Activated gamma-delta T cell treated with anti-CD3 and anti-CD28 coated beads, Interleukin-2, amount 50 U/mL, for 16 hours (primary cell): ENCODE measurements around the gene LTBP1.

Source experiments
- DNase-seq: peaks from one replicate; pipeline ENCODE4 v3.0.0-alpha.2; 2020; ENCODE audit warnings: low read depth

Gene LTBP1

DNA sequence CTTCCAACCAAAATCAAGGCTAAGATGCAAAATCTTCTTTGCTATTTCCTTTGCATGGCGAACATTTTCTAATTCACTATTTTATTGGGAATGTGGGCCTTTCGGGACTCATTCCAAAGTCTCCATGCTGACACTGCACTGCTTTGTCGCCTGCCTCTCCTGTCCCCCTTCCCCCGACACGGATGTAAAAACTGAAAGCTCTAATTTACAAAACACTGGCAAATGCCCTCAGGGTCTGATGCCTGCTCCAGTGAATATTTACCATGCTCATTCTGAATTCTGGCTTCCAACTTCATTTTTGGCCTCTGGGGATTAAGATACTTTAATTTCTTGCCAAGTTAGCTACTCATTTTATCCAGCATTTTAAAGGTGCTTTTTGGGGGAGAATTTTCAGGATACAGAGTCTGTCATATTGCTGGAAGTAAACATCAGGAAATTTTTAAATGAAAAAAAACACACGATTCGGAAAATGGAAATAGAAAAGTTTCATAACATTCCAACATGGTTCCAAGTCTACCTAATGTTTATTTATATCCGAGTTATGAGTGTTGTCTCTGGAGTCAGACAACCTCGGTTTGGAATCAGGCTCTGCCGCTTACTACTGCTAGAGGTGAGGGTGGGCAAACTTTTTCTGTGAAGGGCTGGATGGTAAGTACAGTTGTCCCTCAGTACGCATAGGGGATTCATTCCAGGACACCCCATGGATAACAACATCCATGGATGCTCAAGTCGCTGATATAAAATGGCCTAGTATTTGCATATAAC, 14.6 kb upstream of the LTBP1 start:
- no peak for DNase-seq

GRCh38 chr2:32932825-32933755, 13.7 kb upstream of the LTBP1 start:
- DNase-seq: no peak

DNA sequence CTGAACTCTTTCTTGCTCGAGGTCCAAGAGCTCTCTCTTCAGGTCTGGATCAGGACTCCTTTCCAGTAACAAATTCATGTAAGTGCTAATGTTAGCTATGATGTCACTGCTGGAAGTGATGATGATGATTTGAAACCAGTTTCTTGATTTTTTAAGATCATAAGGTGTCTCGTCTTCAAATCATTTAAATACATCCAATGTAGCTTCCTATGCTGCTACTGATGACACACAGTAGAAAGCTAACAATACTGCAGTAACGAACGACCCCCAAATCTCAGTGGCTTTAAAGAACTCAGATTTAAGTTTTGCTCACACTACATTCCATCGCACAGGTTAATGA, 13.0 kb upstream of the LTBP1 start:
- no peak for DNase-seq

DNA sequence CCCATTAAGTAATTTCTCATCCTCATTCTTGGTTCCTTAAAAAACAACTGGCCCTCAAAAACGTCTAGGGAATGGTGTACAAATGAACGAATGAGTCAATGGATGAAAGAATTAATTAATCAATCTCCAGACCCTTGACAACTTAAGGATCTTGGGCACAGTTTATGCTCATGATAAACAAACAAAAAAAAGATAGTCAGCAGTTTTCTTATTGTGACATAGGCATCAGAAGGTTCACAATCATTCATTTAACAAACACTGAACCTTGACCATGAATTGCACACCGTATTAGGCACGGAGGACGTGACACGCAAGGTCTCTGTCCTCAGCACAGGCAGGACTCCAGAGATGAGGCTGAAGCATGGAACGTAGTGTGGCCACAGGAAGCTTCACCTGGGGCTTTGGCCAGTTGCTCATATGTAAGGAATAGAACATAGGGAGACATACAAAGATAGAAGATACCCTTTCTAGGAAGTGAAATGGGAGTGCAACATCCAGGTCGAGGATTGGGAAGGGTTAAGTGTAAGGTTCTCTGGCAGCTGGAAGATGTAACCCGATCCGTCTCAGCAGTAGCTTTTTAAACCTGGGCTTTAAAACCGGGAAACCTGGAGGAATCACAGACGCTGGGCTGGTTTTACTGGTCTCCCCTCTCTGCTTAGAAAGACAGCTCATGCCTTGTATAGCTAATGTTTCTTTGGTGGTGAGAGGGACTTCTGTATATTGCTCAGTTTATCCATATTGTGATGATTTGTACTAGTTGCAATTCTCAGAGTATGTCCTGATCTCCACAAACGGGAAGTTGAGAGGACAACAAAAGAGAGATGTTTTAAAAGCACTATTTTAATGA, 8.9 kb upstream of the LTBP1 start:
- DNase-seq: no peak

DNA sequence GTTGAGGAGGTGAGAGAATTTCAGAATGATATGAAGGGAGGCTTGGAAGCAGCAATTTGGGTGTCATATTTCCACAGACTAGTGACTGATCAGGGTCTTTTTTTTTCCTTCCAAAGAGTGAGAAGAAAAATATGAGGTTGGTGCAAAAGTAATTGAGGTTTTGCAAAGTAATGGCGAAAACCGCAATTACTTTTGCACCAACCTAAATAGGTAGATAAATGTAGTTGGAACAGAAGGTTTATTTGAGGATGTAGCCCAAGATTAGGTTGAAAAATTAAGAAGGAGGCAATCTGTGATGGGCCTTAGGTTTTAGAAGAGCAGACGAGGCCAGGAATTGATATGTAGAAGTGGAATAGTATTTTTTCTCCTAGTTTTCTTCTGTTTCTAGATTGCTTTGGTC, 7.8 kb upstream of the LTBP1 start:
- no peak for DNase-seq

- DNase-seq: no peak
Measured at GRCh38 chr2:32940316-32940997, 6.3 kb upstream of the LTBP1 start.

GRCh38 chr2:32941944-32942690, 4.6 kb upstream of the LTBP1 start:
- no peak for DNase-seq

GRCh38 chr2:32942793-32943485, 3.8 kb upstream of the LTBP1 start:
- DNase-seq: no peak

GRCh38 chr2:32945286-32945685, 1.5 kb upstream of the LTBP1 start:
- no peak for DNase-seq

- DNase-seq: no peak
Measured at GRCh38 chr2:32947076-32947483, 327 bp downstream of the LTBP1 start.

GRCh38 chr2:32947484-32948143, 861 bp downstream of the LTBP1 start:
- no peak for DNase-seq

GRCh38 chr2:32948266-32948665, 1.5 kb downstream of the LTBP1 start:
- no peak for DNase-seq

DNA sequence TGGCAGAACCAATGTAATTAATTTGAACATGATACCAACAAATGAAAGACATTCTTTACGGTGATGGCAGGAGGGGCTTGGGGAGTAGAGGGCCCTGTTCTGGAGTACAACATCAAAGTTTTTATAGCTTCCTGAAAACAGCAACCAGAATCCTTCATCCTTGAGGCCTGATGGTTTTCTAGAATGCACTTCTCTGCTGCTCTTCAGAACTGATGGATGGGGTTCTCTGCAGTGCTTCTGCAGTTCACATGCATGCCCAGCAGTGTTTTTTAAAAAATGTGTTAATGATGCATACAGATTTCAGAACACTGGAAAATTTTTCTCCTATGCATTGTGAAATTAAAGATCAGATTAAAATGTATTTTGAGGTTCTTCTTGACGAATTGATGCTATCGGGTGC, 2.5 kb downstream of the LTBP1 start:
- no peak for DNase-seq

DNA sequence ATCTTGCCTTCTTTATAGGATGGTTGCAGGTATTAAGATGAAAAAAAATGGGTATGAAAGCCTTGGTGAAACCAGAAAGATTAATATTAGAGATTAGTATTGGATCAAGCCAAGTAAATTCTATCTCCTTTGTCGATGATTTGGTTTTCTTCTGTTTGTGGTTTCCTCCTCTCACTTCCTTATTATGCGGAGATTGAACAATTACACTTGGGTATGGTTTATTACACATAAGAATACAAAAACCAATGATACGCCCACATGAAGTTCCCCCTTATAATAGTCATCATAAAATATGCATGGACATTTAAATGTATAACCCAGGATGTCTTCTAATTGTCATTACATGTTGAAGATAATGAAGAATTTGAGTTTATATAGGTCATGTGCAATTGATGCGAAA, 4.9 kb downstream of the LTBP1 start:
- DNase-seq: no peak

DNA sequence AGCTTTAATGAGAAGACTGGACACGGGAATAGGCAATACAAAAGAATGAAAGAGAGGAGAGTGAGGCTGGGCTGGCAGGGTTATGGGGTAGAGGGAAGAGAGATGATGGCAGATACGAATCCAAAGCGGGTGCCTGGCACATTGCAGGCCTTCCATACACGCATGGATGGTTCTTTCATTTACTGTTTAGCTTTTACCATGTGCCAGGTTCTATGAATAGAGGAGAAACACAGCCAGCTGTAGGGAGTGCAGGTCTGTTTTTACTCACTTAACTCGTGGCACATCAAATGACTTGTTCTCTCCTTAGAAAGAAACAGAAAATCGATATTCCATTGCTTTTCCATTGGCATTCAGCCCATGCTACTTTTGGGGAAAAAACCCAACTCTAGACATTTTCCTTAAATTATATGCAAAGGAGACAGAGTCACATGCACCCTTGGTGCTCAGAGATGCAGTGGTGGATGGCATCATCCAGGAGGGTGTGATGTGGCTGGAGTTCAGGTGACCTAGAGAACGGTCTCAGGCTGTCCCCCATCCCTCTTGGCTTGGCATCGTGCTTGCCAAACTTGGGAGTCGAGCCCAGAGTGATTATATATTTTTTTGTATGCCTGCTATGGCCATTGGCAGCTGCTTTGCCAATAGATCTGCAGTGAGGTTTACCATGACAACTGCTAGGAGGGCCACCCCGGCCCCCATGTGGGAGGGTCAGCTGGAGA, 6.2 kb downstream of the LTBP1 start:
- no peak for DNase-seq

GRCh38 chr2:32954206-32954605, 7.5 kb downstream of the LTBP1 start:
- DNase-seq: no peak

DNA sequence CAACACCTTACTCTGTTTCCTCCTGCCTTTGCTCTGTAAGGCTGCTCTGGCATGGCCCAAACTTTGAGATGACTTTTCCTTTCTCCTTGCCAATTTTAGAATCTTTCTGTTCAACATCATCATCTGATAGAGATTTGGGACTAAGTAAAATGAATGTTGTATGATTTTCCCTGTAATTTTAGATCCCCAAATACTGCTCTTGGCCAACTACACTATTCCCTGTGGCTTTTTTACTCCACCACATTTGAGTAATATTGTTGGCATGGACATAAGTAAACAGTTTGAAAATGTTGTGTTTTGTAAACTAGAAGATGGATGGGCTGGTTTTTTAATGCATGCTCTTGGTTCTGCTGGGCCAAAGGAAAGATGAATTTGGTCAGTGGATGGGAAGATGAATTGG, 12.1 kb downstream of the LTBP1 start:
- DNase-seq: no peak

DNA sequence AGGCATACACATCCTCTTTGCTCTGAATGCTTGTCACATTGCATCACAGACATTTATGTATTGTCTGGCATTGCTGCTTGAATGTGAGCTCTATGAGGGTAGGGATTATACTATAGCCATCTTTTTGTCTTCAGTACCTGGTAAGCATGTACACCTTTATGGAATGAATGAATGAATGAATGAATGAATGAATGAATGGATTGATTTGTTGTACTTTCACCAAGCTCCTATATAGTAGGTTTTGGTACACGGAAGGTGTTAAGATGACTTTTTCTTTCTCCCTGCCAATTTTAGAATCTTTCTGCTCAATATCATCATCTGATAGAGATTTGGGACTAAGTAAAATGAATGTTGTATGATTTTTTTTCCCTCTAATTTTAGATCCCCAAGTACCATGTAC, 13.5 kb downstream of the LTBP1 start:
- DNase-seq: no peak

DNA sequence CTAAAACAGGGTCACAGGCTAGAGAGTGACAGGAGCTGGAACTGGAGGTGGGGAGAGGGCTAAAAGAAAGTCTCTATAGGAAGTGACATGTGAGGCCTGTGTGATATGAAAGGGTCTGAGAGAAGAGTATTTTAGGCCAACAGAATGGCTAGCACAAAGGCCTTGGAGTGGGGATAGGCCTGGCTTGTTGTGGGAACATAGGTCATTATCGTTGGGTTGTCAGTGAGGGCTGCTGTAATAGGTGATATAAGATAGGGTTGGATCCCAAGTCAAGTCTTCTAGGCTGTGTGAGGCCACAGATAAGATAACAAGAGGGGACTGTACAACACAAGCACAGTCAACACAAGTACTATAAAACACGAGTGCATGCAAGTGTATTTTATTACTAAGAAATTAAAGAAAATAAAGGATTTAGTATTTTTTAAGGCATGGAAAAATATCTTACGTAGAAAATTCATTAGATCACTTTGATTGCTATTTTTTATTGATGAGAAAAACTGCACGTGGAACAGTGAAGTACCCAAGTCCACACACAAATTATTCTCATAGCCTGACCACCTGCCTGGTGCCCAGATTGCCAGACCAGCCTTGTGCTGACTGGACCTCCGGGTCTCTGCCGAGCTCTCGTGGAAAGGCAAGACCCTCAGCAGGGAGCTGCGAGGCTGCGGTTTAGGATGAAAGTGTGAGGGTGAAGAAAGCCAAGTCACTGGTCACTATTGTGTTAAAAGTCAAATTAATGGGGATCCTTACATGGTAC, 14.1 kb downstream of the LTBP1 start:
- no peak for DNase-seq
